CD14-positive monocyte (primary cell): ENCODE data around the gene HOXD10. TPM values are rescaled to one million over a fixed set of nuclear protein-coding genes. Genes with fewer than 3 reads are reported as not detected.
A peak's percentile ranks its signal among the peaks of the same experiment; 100 is the strongest.

Source experiments
- DNase-seq, 3 donors: peaks; one replicate each; pipeline ENCODE4 v3.0.0-alpha.2; 2011 to 2022
- H2AFZ ChIP-seq: 2 replicates; pipeline ENCODE4 v1.6.0; 2012; ENCODE audit warnings: mild to moderate bottlenecking, low read depth, low read length, inconsistent platforms; ENCODE audit not compliant: insufficient read depth, poor library complexity, severe bottlenecking
- H3K27ac ChIP-seq, 2 donors: 1 replicate in 1 of 2; 2 replicates in 1 of 2; pipeline ENCODE4 v1.5.1; 2012 to 2013; ENCODE audit warnings: low read length in 2 of 2, control low read depth in 1 of 2, inconsistent platforms in 1 of 2, low read depth in 1 of 2, mild to moderate bottlenecking in 1 of 2
- H3K27me3 ChIP-seq, 2 donors: one replicate each; pipeline versions ENCODE4 v1.6.0 to v1.6.1; 2011 to 2013; ENCODE audit warnings: low read length in 2 of 2; ENCODE audit not compliant: control insufficient read depth in 2 of 2, insufficient read depth in 2 of 2
- H3K36me3 ChIP-seq, 2 donors: replicated peaks in 1 of 2; 1 replicate in 1 of 2; 2 replicates in 1 of 2; pipeline versions ENCODE4 v1.5.1 to v1.6.1; 2012 to 2013; ENCODE audit warnings: low read length in 2 of 2, control low read depth in 1 of 2, inconsistent platforms in 1 of 2, mild to moderate bottlenecking in 1 of 2; ENCODE audit not compliant: insufficient read depth in 2 of 2, control insufficient read depth in 1 of 2
- H3K4me1 ChIP-seq, 2 donors: 1 replicate in 1 of 2; 2 replicates in 1 of 2; pipeline versions ENCODE4 v1.5.1 to v1.6.1; 2012 to 2013; ENCODE audit warnings: low read length in 2 of 2, control low read depth in 1 of 2, inconsistent platforms in 1 of 2, mild to moderate bottlenecking in 1 of 2, moderate library complexity in 1 of 2; ENCODE audit not compliant: insufficient read depth in 2 of 2, control insufficient read depth in 1 of 2
- H3K4me2 ChIP-seq: replicated peaks from 2 replicates; pipeline ENCODE3; 2012; ENCODE audit warnings: low read length, moderate library complexity, mild to moderate bottlenecking; ENCODE audit not compliant: poor library complexity, severe bottlenecking; ENCODE audit errors: extremely low read depth
- H3K4me3 ChIP-seq, 3 experiments: fragments of 200-600 bp in 1 of 3; sonication (generic) in 1 of 3; replicated peaks in 1 of 3; 1 replicate in 2 of 3; 2 replicates in 1 of 3; pipeline ENCODE4 v1.5.1; 2011 to 2013; ENCODE audit warnings: low read length in 3 of 3, mild to moderate bottlenecking in 3 of 3, control low read depth in 2 of 3, low read depth in 2 of 3, inconsistent platforms in 1 of 3, moderate library complexity in 1 of 3
- H3K79me2 ChIP-seq: 2 replicates; pipeline ENCODE4 v1.6.0; 2012; ENCODE audit warnings: mild to moderate bottlenecking, control low read depth, inconsistent platforms, low read length, moderate library complexity; ENCODE audit not compliant: insufficient read depth
- H3K9ac ChIP-seq: 2 replicates; pipeline ENCODE4 v1.6.0; 2017; ENCODE audit warnings: low read length, mild to moderate bottlenecking; ENCODE audit not compliant: insufficient read depth, poor library complexity, severe bottlenecking
- H3K9me3 ChIP-seq, 2 donors: replicated peaks in 1 of 2; 1 replicate in 1 of 2; 2 replicates in 1 of 2; pipeline versions ENCODE4 v1.5.1 to v1.6.1; 2012 to 2013; ENCODE audit warnings: low read length in 2 of 2, control low read depth in 1 of 2; ENCODE audit not compliant: control insufficient read depth in 1 of 2, insufficient read depth in 1 of 2
- H4K20me1 ChIP-seq: 2 replicates; pipeline ENCODE4 v1.6.0; 2012; ENCODE audit warnings: mild to moderate bottlenecking, low read length, control low read depth, moderate library complexity; ENCODE audit not compliant: insufficient read depth
- H3K27ac Mint-ChIP-seq, 7 donors: one replicate each; pipeline ENCODE4 v1.8.0; 2020; ENCODE audit warnings: mild to moderate bottlenecking in 7 of 7, mixed read lengths in 7 of 7, moderate library complexity in 6 of 7, inconsistent platforms in 2 of 7
- H3K27me3 Mint-ChIP-seq, 3 donors: one replicate each; pipeline ENCODE4 v1.8.0; 2021 to 2022; ENCODE audit warnings: low read depth in 3 of 3, mild to moderate bottlenecking in 3 of 3, mixed read lengths in 3 of 3, moderate library complexity in 3 of 3, inconsistent platforms in 1 of 3
- H3K36me3 Mint-ChIP-seq, 2 donors: one replicate each; pipeline ENCODE4 v1.8.0; 2020; ENCODE audit warnings: mixed read lengths in 2 of 2, inconsistent platforms in 1 of 2, mild to moderate bottlenecking in 1 of 2
- H3K4me1 Mint-ChIP-seq: one replicate; pipeline ENCODE4 v1.8.0; 2020; ENCODE audit warnings: mild to moderate bottlenecking, mixed read lengths
- H3K4me3 Mint-ChIP-seq, 2 donors: one replicate each; pipeline ENCODE4 v1.8.0; 2020; ENCODE audit warnings: mild to moderate bottlenecking in 2 of 2, mixed read lengths in 2 of 2, moderate library complexity in 1 of 2
- H3K9me3 Mint-ChIP-seq, 7 donors: one replicate each; pipeline ENCODE4 v1.8.0; 2020 to 2022; ENCODE audit warnings: mixed read lengths in 7 of 7, mild to moderate bottlenecking in 6 of 7, moderate library complexity in 6 of 7, inconsistent platforms in 2 of 7
- WGBS: methylation state at CpG from one replicate; pipeline ENCODE4 v1.1.5; 2013; ENCODE audit warnings: missing lambda C conversion rate; ENCODE audit not compliant: insufficient coverage; 5-methylcytosine and 5-hydroxymethylcytosine counted together
- intact Hi-C, 2 donors: fragments of 100-400 bp; cut with micrococcal nuclease; formaldehyde crosslinking; loops; one replicate each; pipeline versions ENCODE4 v1.15.0 to v1.15.1; 2023
- polyA plus RNA-seq, 3 donors: library from polyadenylated mRNA; depleted of rRNA in 1 of 3; unstranded in 2 of 3; stranded (reverse) in 1 of 3; fragments of 300-500 nt in 2 of 3; fragments of >200 nt in 1 of 3; fragmentation: Illumina TruSeq in 2 of 3; gene quantifications; 1 replicate in 2 of 3; 2 replicates in 1 of 3; pipeline ENCODE4 v1.2.3, GENCODE V29; 2012 to 2021
- TF ChIP-seq, protein P1 (sequence below): fragments of 200-600 bp; IDR thresholded peaks from one replicate; pipeline ENCODE4 v1.8.0; 2022; ENCODE audit warnings: antibody characterized with exemption, mild to moderate bottlenecking

Gene HOXD10
- polyA plus RNA-seq, 3 donors = not detected

DNA sequence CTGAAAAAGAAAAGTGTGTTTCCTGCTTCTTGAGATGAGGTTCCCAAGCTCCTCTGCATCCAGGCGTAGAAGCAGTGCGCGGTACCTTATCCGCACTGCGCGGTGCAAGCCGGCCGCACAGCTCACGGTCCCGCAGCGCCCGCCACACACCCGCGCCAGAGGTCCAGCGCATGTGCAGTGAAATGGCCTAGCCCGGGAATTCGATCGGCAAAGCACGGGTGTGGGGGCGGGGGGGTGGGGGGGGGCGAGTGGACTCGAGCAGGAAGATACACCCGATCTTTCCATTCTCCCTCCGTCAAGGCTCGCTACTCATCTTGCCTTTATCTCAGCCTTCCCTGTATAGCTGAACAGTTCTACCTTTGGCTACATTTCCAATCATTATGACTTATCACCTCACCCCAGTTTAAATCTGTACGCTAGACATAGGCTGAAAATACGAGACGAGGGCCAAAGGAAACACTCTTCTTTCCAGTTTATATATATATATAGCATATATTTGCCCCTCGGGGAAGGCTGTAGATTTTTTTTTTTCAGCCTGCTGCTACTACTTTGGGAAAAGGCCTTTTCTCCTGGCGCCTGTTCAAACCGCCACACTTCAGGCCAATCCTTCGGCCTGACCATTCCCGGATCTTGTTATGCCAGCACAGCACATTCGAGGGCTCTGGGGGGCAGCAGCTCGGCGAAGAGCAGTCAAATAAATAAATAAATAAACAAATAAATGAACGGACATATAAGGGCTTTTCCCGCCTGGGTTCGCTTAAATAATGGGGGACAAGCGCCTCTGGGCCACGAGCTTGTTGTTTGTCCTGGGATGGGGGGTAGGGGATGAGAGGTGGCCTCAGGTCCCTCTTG lies 23.3 kb downstream of the HOXD10 start:
- no peaks in the 10 kb centered on the region for H3K36me3 ChIP-seq
- H3K27ac Mint-ChIP-seq = no peak overlapping the region
- no peak overlapping the region for H3K9ac ChIP-seq
- 17% methylated on average over 19 of the region's 41 CpGs for WGBS
- H2AFZ ChIP-seq = no peak overlapping the region
- no peak overlapping the region for H3K27ac ChIP-seq
- H3K79me2 ChIP-seq = no peaks in the 10 kb centered on the region
- no peak for DNase-seq
- H3K9me3 Mint-ChIP-seq = peaks cover 0 to 34% (median 26%) of the 10 kb centered on the region in 7 donors
- H3K4me1 Mint-ChIP-seq = peaks cover 31% of the 10 kb centered on the region
- peak overlapping the region; percentile 65 for H3K4me2 ChIP-seq
- peaks cover 7 to 42% of the 10 kb centered on the region in 2 donors for H3K9me3 ChIP-seq
- no peaks in the 10 kb centered on the region for H4K20me1 ChIP-seq
- H3K36me3 Mint-ChIP-seq = peaks cover 0 to 10% of the 10 kb centered on the region in 2 donors
- intact Hi-C loops = loop anchor here in 1 of 2 donors (5.0 kb wide), 1 partner anchor 317 kb away; no protein-coding TSS in a partner anchor
- H3K4me3 ChIP-seq = peak overlapping the region in 1 of 3 experiments; percentile 51
- peaks cover 93 to 100% (median 93%) of the 10 kb centered on the region in 3 donors for H3K27me3 Mint-ChIP-seq
- peaks cover 93 to 96% of the 10 kb centered on the region in 2 donors for H3K27me3 ChIP-seq
- H3K4me1 ChIP-seq = peaks cover 17 to 19% of the 10 kb centered on the region in 2 donors
- H3K4me3 Mint-ChIP-seq = peak overlapping the region in 1 of 2 donors; percentile 87
- TF ChIP-seq, protein P1, sequence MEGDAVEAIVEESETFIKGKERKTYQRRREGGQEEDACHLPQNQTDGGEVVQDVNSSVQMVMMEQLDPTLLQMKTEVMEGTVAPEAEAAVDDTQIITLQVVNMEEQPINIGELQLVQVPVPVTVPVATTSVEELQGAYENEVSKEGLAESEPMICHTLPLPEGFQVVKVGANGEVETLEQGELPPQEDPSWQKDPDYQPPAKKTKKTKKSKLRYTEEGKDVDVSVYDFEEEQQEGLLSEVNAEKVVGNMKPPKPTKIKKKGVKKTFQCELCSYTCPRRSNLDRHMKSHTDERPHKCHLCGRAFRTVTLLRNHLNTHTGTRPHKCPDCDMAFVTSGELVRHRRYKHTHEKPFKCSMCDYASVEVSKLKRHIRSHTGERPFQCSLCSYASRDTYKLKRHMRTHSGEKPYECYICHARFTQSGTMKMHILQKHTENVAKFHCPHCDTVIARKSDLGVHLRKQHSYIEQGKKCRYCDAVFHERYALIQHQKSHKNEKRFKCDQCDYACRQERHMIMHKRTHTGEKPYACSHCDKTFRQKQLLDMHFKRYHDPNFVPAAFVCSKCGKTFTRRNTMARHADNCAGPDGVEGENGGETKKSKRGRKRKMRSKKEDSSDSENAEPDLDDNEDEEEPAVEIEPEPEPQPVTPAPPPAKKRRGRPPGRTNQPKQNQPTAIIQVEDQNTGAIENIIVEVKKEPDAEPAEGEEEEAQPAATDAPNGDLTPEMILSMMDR = no peak

- Histone ChIP-seq H3K9me3 (peaks cover 7 to 40% of the 10 kb centered on the region in 2 donors), H3K4me3 (peak overlapping the region in 1 of 3 experiments; percentile 51), H4K20me1 (no peaks in the 10 kb centered on the region), H3K27me3 (peaks cover 93 to 96% of the 10 kb centered on the region in 2 donors), H3K4me2 (peak overlapping the region; percentile 65), H3K9ac (no peak overlapping the region), H3K79me2 (no peaks in the 10 kb centered on the region), H3K4me1 (peaks cover 17 to 19% of the 10 kb centered on the region in 2 donors), H2AFZ (no peak overlapping the region), H3K36me3 (no peaks in the 10 kb centered on the region), H3K27ac (no peak overlapping the region)
- H3K9me3 Mint-ChIP-seq = peaks cover 0 to 29% (median 19%) of the 10 kb centered on the region in 7 donors
- H3K4me1 Mint-ChIP-seq = peaks cover 28% of the 10 kb centered on the region
- H3K36me3 Mint-ChIP-seq = peaks cover 0 to 6% of the 10 kb centered on the region in 2 donors
- peaks cover 92 to 100% (median 93%) of the 10 kb centered on the region in 3 donors for H3K27me3 Mint-ChIP-seq
- TF ChIP-seq, protein P1 = peak; percentile 84
- peak in 2 of 3 donors; percentile 14 to 38 for DNase-seq
- H3K27ac Mint-ChIP-seq = peak overlapping the region in 1 of 7 donors; percentile 57
- intact Hi-C loops = loop anchor here in 1 of 2 donors (5.0 kb wide), 1 partner anchor 317 kb away; no protein-coding TSS in a partner anchor
- WGBS = 7% methylated on average over 48 of the region's 48 CpGs
- H3K4me3 Mint-ChIP-seq = peak overlapping the region; percentile 43 to 87
Observed at GRCh38 chr2:176140513-176141317, 24.1 kb downstream of the HOXD10 start.
